ENCODE results near the gene PEX1.
"Not testable (repeated sequence)": the region's sequence is repeated elsewhere in the genome, so short reads cannot be mapped to it uniquely, and the experiment has no call there.

DNA sequence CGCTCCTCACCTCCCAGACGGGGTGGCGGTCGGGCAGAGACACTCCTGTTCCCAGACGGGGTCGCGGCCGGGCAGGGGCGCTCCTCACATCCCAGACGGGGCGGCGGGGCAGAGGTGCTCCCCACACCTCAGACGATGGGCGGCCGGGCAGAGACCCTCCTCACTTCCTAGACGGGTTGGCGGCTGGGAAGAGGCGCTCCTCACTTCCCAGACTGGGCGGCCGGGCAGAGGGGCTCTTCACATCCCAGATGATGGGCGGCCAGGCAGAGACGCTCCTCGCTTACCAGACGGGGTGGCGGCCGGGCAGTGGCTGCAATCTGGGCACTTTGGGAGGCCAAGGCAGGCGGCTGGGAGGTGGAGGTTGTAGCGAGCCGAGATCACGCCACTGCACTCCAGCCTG lies 16.8 kb upstream of the PEX1 start:
- TF ChIP-seq, protein P1, sequence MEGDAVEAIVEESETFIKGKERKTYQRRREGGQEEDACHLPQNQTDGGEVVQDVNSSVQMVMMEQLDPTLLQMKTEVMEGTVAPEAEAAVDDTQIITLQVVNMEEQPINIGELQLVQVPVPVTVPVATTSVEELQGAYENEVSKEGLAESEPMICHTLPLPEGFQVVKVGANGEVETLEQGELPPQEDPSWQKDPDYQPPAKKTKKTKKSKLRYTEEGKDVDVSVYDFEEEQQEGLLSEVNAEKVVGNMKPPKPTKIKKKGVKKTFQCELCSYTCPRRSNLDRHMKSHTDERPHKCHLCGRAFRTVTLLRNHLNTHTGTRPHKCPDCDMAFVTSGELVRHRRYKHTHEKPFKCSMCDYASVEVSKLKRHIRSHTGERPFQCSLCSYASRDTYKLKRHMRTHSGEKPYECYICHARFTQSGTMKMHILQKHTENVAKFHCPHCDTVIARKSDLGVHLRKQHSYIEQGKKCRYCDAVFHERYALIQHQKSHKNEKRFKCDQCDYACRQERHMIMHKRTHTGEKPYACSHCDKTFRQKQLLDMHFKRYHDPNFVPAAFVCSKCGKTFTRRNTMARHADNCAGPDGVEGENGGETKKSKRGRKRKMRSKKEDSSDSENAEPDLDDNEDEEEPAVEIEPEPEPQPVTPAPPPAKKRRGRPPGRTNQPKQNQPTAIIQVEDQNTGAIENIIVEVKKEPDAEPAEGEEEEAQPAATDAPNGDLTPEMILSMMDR (conservative IDR thresholded peaks at IDR 0.05), result not testable (repeated sequence)
- TF ChIP-seq ZFX (IDR thresholded peaks at IDR 0.05), result not testable (repeated sequence)
